Endothelial cell of umbilical vein (primary cell): ENCODE data around the gene L3MBTL4. TPM values are rescaled to one million over a fixed set of nuclear protein-coding genes. Genes with fewer than 3 reads are reported as not detected.

Experiments used
- BruUV-seq: library from RNA; stranded (reverse); fragments of 400-500 nt; replicated peaks from 2 replicates; lab custom pipeline; 2021; lab: Mats Ljungman, UMichigan
- CTCF ChIA-PET: fragments of 300-600, 350-600 bp; sonication (Branson Sonifier 250); formaldehyde crosslinking; loops from one replicate; lab custom pipeline; 2021; ENCODE audit warnings: antibody characterized with exemption, inconsistent platforms; lab: Charles Lee
- POLR2A ChIA-PET: fragments of 300-600, 350-600 bp; sonication (Branson Sonifier 250); formaldehyde crosslinking; loops from one replicate; lab custom pipeline; 2021; ENCODE audit warnings: antibody characterized with exemption, inconsistent platforms; lab: Charles Lee
- DNase-seq: peaks from one replicate; pipeline ENCODE4 v3.0.0-alpha.2; 2011; ENCODE audit warnings: low read depth, low spot score
- FAIRE-seq: peaks from 2 replicates; lab custom pipeline; 2011; peaks lifted over from hg19 to GRCh38; lab: Jason Lieb, UNC
- H2AFZ ChIP-seq: 2 replicates; pipeline ENCODE4 v1.6.0; 2012; ENCODE audit warnings: low read depth, low read length, control low read depth, inconsistent platforms
- H3K27ac ChIP-seq: 2 replicates; pipeline ENCODE4 v1.5.1; 2011; ENCODE audit warnings: low read depth, mild to moderate bottlenecking, control low read depth, low read length, moderate library complexity; ENCODE audit not compliant: insufficient read depth
- H3K27me3 ChIP-seq, 2 experiments: 2 replicates each; pipeline versions ENCODE4 v1.6.0 to v1.6.1; 2011; ENCODE audit warnings: low read length in 2 of 2, mixed read lengths in 1 of 2; ENCODE audit not compliant: control insufficient read depth in 2 of 2, insufficient read depth in 2 of 2
- H3K36me3 ChIP-seq, 2 experiments: 2 replicates in 1 of 2; 3 replicates in 1 of 2; pipeline ENCODE4 v1.5.1; 2011; ENCODE audit warnings: low read length in 2 of 2, mild to moderate bottlenecking in 1 of 2, moderate library complexity in 1 of 2; ENCODE audit not compliant: control insufficient read depth in 2 of 2, insufficient read depth in 2 of 2; ENCODE audit errors: extremely low read depth in 1 of 2
- H3K4me1 ChIP-seq: 3 replicates; pipeline ENCODE4 v1.5.1; 2011; ENCODE audit warnings: mild to moderate bottlenecking, low read length; ENCODE audit not compliant: control insufficient read depth, insufficient read depth; ENCODE audit errors: extremely low read depth
- H3K4me2 ChIP-seq: 2 replicates; pipeline ENCODE4 v1.6.1; 2011; ENCODE audit warnings: low read length, control low read depth, mixed read lengths; ENCODE audit not compliant: insufficient read depth
- H3K4me3 ChIP-seq, 3 experiments: fragments of 200-600 bp in 1 of 3; sonication (generic), shearing (Covaris generic) in 1 of 3; replicated peaks in 1 of 3; 2 replicates each; pipeline ENCODE4 v1.5.1; 2011 to 2016; ENCODE audit warnings: control low read depth in 3 of 3, low read length in 3 of 3, mild to moderate bottlenecking in 2 of 3, inconsistent platforms in 1 of 3, low read depth in 1 of 3, moderate library complexity in 1 of 3; ENCODE audit not compliant: insufficient read depth in 1 of 3
- H3K79me2 ChIP-seq: 2 replicates; pipeline ENCODE4 v1.6.0; 2012; ENCODE audit warnings: low read length, inconsistent platforms; ENCODE audit not compliant: control insufficient read depth, insufficient read depth
- H3K9ac ChIP-seq: replicated peaks from 2 replicates; pipeline ENCODE3; 2011; ENCODE audit warnings: low read length, control low read depth; ENCODE audit not compliant: insufficient read depth; ENCODE audit errors: extremely low read depth
- H3K9me1 ChIP-seq: replicated peaks from 3 replicates; pipeline ENCODE4 v1.6.0; 2011; ENCODE audit warnings: mild to moderate bottlenecking, low read length; ENCODE audit not compliant: control insufficient read depth, insufficient read depth; ENCODE audit errors: extremely low read depth
- H3K9me3 ChIP-seq: replicated peaks from 2 replicates; pipeline ENCODE4 v1.5.1; 2012; ENCODE audit warnings: low read length, inconsistent platforms; ENCODE audit not compliant: control insufficient read depth, insufficient read depth
- H4K20me1 ChIP-seq: replicated peaks from 2 replicates; pipeline ENCODE3; 2011; ENCODE audit warnings: mild to moderate bottlenecking, low read length; ENCODE audit not compliant: control insufficient read depth, insufficient read depth; ENCODE audit errors: extremely low read depth
- CTCF ChIP-seq, 2 donors: IDR thresholded peaks; 1 replicate in 1 of 2; 2 replicates in 1 of 2; pipeline ENCODE4 v1.5.1; 2011; ENCODE audit warnings: low read length in 2 of 2, mild to moderate bottlenecking in 2 of 2, moderate library complexity in 2 of 2, control low read depth in 1 of 2, inconsistent platforms in 1 of 2, low read depth in 1 of 2; ENCODE audit not compliant: insufficient read depth in 1 of 2; ENCODE audit errors: extremely low read depth in 1 of 2
- EZH2 ChIP-seq: IDR thresholded peaks from 2 replicates; pipeline ENCODE4 v1.6.1; 2012; ENCODE audit warnings: borderline replicate concordance, low read depth, mild to moderate bottlenecking, moderate library complexity, low read length, inconsistent platforms; ENCODE audit not compliant: severe bottlenecking
- FOS ChIP-seq: IDR thresholded peaks from 2 replicates; pipeline ENCODE4 v1.6.1; 2011; ENCODE audit warnings: mild to moderate bottlenecking, low read length, moderate library complexity, borderline replicate concordance; ENCODE audit not compliant: insufficient read depth
- GATA2 ChIP-seq: IDR thresholded peaks from 2 replicates; pipeline ENCODE4 v1.7.0; 2011; ENCODE audit warnings: low read depth, mild to moderate bottlenecking, moderate library complexity, mixed read lengths, low read length; ENCODE audit not compliant: insufficient read length, insufficient read depth
- JUN ChIP-seq: IDR thresholded peaks from 2 replicates; pipeline ENCODE4 v1.6.1; 2011; ENCODE audit warnings: borderline replicate concordance, low read depth; ENCODE audit not compliant: insufficient read length, insufficient read depth
- MAX ChIP-seq: IDR thresholded peaks from 2 replicates; pipeline ENCODE4 v1.6.1; 2011; ENCODE audit not compliant: insufficient read depth, insufficient read length
- MYC ChIP-seq: IDR thresholded peaks from one replicate; pipeline ENCODE4 v1.6.1; 2011; ENCODE audit warnings: mild to moderate bottlenecking, low read depth, low read length
- POLR2A ChIP-seq: IDR thresholded peaks from 2 replicates; pipeline ENCODE4 v1.6.1; 2012; ENCODE audit warnings: low read depth, mild to moderate bottlenecking, control low read depth, low read length
- POLR2AphosphoS5 ChIP-seq: IDR thresholded peaks from 2 replicates; pipeline ENCODE4 v1.6.1; 2012; ENCODE audit warnings: low read depth, mild to moderate bottlenecking, control low read depth, low read length, moderate library complexity; ENCODE audit not compliant: insufficient read depth
- dilution Hi-C: fragments of 300-500 bp; cut with MboI; formaldehyde crosslinking; loops from one replicate; pipeline ENCODE4 v1.15.0; 2019; ENCODE audit warnings: low sequenced_read_pairs; ENCODE audit not compliant: extremely low pct_ligation_motif_present
- intact Hi-C: fragments of 100-400 bp; cut with micrococcal nuclease; formaldehyde crosslinking; loops from one replicate; pipeline ENCODE4 v1.10.0; 2022
- polyA plus RNA-seq, 4 experiments: library from polyadenylated mRNA; depleted of rRNA in 3 of 4; stranded (reverse) in 3 of 4; unstranded in 1 of 4; fragments of >200 nt; gene quantifications; 2 replicates each; pipeline versions ENCODE4 v1.2.1 to v1.2.3, GENCODE V29; 2011 to 2012; ENCODE audit warnings: missing spikeins in 1 of 4
- total RNA-seq: library from RNA; stranded (reverse); gene quantifications from 2 replicates; pipeline ENCODE4 v1.2.3, GENCODE V29; 2021

L3MBTL4 gene
- total and polyA plus RNA-seq, 2 donors (not counting 3 experiments of a cell fraction or from before 2014, with no cell fraction given) = 0.80 TPM; not detected in 1

DNA sequence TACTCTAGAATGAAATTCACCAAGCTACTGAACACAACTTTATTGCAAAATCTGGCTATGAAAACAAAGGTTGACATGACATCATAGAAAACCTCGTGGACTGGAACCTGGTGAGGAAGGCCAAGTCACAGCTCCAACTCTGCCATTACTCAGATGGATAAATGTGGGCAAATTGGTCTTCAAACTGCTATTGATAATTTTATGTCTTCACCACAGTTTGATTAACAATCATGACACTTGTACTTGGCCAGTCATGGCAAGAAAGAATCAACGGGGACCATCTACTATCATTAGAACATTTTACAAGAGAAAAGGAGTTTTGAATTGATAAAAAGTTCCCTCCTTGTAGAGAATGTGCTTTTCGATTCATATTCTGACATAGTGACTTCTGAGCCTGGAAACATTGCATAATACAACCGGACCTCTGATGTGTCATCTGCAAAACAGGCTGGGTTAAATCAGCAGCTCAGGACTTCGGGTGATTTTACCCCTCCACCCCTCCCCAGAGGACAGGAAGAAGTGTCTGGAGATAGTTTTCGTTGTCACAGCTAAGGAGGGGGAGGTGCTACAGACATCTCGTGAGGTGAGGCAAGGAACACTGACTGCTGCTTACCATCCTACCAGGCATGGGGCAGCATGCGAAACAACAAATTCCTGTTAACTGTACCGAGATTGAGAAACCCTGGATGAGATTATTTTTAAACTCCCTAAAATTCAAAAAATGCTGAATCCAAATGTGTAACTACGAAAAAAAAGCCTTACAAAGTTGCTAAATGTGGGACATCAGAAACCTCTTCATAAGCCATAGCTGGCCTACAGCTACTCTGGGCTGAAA lies 8.4 kb downstream of the L3MBTL4 start:
- dilution Hi-C loops (no loop called here), intact Hi-C loops (no loop called here)
- no peak for FAIRE-seq

More for the DNA sequence above, 8.4 kb downstream of the L3MBTL4 start:
- H3K79me2 ChIP-seq = no peaks in the 10 kb centered on the region
- BruUV-seq = no TSS peak
- TF ChIP-seq JUN = no peak
- no peak for TF ChIP-seq POLR2AphosphoS5
- TF ChIP-seq CTCF (IDR thresholded peaks at IDR 0.05; ENCODE audit: extremely low read depth in 1 of 2, insufficient read depth in 1 of 2, low read depth in 1 of 2, low read length in 2 of 2) = no peak
- TF ChIP-seq MYC = no peak
- no peak for TF ChIP-seq MAX
- no peak for TF ChIP-seq FOS
- no peak for TF ChIP-seq EZH2
- TF ChIP-seq GATA2 = no peak
- no peak for TF ChIP-seq POLR2A
- H3K9me1 ChIP-seq = no peaks in the 10 kb centered on the region
- H3K4me2 ChIP-seq = no peak overlapping the region
- no peak for DNase-seq
- no peak overlapping the region for H3K27ac ChIP-seq
- no peaks in the 10 kb centered on the region for H3K9me3 ChIP-seq
- POLR2A ChIA-PET = no interaction called here
- no peak overlapping the region for H3K9ac ChIP-seq
- H3K36me3 ChIP-seq = no peaks in the 10 kb centered on the region
- no peak overlapping the region for H2AFZ ChIP-seq
- no peaks in the 10 kb centered on the region for H4K20me1 ChIP-seq
- CTCF ChIA-PET = no interaction called here
- no peak overlapping the region for H3K4me3 ChIP-seq
- H3K4me1 ChIP-seq = no peaks in the 10 kb centered on the region
- no peaks in the 10 kb centered on the region for H3K27me3 ChIP-seq
